Stimulated activated naive CD8-positive, alpha-beta T cell treated with anti-CD3 and anti-CD28 coated beads, Interleukin-15, Interleukin-2, amounts not matched to agents 100 ng/mL and 50 ng/mL, for 24 hours (primary cell): Measurements from ENCODE around the gene NSD1.
"Not testable (repeated sequence)": the region's sequence is repeated elsewhere in the genome, so short reads cannot be mapped to it uniquely, and the experiment has no call there.

ENCODE experiments used
- H3K27ac Mint-ChIP-seq: one replicate; pipeline ENCODE4 v1.8.0; 2021; ENCODE audit warnings: mild to moderate bottlenecking, mixed read lengths
- H3K27me3 Mint-ChIP-seq: one replicate; pipeline ENCODE4 v1.8.0; 2021; ENCODE audit warnings: mixed read lengths
- H3K36me3 Mint-ChIP-seq: one replicate; pipeline ENCODE4 v1.8.0; 2021; ENCODE audit warnings: low read depth, mixed read lengths
- H3K4me1 Mint-ChIP-seq: one replicate; pipeline ENCODE4 v1.8.0; 2021; ENCODE audit warnings: low read depth, mixed read lengths
- H3K4me3 Mint-ChIP-seq: one replicate; pipeline ENCODE4 v1.8.0; 2021; ENCODE audit warnings: mild to moderate bottlenecking, mixed read lengths
- H3K9me3 Mint-ChIP-seq: one replicate; pipeline ENCODE4 v1.8.0; 2021; ENCODE audit warnings: mixed read lengths

Gene NSD1

DNA sequence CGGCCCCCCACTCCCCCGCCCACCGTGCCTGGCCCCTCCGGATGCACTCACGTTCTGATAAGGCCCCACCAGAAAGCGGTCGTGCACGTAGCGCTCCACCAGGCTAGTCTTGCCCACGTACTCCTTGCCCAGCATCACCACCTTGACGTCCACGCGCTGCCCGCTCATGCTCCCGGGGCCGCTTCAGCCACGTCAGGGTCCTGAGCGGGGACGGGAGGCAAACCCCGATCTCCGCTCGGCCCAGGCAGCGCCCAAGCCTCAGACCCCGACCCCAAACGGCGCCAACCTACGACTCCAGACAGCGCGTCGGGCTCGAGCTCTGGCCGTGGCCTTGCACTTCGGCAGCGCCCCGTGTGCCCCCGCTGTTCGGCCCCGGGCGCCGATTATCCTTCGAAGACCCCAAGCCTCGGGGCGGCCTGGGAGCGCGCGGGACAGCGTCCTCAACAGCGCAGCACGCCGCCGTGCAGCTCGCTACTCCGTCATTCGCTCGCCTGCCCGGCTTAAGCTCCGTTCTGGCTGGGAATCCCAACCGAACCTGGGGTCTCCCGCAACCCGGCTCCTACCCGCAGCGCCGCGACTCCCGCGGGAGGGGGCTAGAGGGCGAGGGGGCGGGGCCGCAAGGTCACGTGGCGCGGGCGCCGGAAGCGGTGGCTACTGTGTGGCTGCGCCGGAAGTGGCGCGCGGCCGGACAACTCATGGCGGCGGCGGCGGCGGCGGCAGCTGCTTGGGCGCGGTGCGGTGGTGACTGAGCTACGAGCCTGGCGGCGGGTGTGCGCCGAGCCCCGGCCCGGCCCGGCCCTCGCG is 169.8 kb downstream of the NSD1 start, which contains the start of the genes PRELID1 and RAB24:
PRELID1 (plus strand) TSS at position 679 of the 804 bp plus-strand sequence. CDS start 187 bp downstream, outside the sequence.
RAB24 (minus strand) TSS at position 599 of the 804 bp plus-strand sequence; CDS start at position 168, 431 bp downstream.
- Mint-ChIP-seq H3K27me3 (no peaks in the 10 kb centered on the region), H3K9me3 (no peaks in the 10 kb centered on the region), H3K4me1 (peaks cover 70% of the 10 kb centered on the region), H3K27ac (peak within 1 kb of the TSS; percentile 94), H3K4me3 (peak within 1 kb of the TSS; percentile 97), H3K36me3 (peaks cover 49% of the 10 kb centered on the region)

DNA sequence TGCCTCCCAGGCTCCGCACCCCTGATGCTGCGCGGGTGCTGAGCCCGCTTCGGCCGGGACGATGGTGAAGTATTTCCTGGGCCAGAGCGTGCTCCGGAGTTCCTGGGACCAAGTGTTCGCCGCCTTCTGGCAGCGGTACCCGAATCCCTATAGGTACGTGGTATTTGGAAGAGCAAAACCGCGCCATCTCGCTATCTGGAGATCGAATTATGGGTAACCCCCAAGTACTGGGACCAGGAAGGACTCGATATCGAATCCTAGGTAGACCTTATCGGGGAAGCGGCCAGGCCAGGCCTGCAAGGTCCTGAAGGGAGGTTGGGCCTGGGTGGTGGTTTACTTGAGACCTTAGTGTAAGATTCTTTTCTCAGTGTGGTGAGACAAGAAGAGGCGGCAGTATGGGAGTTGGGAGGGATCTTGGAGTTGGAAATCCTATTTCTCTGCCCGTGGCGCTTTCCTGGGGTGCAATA is 170.4 kb downstream of the NSD1 start:
- no peaks in the 10 kb centered on the region for H3K9me3 Mint-ChIP-seq
- H3K4me1 Mint-ChIP-seq: peaks cover 67% of the 10 kb centered on the region
- peak overlapping the region; percentile 94 for H3K27ac Mint-ChIP-seq
- peaks cover 46% of the 10 kb centered on the region for H3K36me3 Mint-ChIP-seq
- peak overlapping the region; percentile 97 for H3K4me3 Mint-ChIP-seq
- no peaks in the 10 kb centered on the region for H3K27me3 Mint-ChIP-seq

DNA sequence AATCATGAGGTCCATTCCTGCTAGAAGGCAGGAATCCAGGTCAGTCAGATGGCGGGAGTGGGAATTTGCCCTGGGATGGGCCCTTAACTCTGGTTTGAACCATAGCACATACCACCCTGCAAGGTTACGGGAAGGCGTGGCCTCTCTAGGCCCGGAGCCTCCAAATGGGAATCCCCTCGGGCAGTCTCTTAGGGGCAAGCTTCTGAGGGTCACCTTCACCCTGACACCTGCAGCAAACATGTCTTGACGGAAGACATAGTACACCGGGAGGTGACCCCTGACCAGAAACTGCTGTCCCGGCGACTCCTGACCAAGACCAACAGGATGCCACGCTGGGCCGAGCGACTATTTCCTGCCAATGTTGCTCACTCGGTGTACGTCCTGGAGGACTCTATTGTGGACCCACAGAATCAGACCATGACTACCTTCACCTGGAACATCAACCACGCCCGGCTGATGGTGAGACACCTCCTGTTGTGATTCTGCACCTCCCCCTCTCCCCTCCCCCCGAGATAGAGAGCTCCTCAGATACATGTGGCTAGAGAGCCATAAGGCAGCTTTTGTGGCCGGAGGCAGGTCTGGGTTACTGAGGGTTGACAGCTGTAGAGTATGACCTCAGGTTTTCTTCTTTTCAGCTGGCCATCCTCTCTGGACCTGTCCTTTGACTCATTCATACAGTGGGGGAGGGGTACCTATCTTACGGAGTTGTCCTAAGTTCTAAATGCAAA is 171.0 kb downstream of the NSD1 start:
- Mint-ChIP-seq H3K4me1 (peaks cover 63% of the 10 kb centered on the region), H3K27ac (peak overlapping the region; percentile 94), H3K4me3 (peak overlapping the region; percentile 97), H3K9me3 (no peaks in the 10 kb centered on the region), H3K27me3 (no peaks in the 10 kb centered on the region), H3K36me3 (peaks cover 46% of the 10 kb centered on the region)

DNA sequence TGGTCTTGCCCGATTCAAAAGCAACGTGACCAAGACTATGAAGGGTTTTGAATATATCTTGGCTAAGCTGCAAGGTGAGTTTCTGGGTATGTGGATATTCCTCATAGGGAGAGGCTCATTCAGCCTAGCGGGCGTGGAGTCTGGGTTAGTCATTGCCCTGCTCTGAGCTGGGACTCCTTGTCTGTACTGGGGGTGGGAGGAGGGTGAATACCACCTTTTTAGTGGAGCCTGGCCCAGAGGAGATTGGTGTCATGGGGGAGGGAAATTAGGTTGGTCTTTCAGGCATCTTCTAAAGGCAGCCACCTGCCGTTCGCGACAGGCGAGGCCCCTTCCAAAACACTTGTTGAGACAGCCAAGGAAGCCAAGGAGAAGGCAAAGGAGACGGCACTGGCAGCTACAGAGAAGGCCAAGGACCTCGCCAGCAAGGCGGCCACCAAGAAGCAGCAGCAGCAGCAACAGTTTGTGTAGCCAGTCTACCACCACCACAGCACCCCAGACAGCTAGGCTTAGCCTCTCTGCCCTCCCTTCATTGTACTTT is 172.6 kb downstream of the NSD1 start:
- H3K27me3 Mint-ChIP-seq, H3K9me3 Mint-ChIP-seq: not testable (repeated sequence)
- peak overlapping the region; percentile 18 for H3K27ac Mint-ChIP-seq
- H3K4me3 Mint-ChIP-seq: peak overlapping the region; percentile 97
- peaks cover 40% of the 10 kb centered on the region for H3K36me3 Mint-ChIP-seq
- H3K4me1 Mint-ChIP-seq: peaks cover 58% of the 10 kb centered on the region

- peaks cover 39% of the 10 kb centered on the region for H3K36me3 Mint-ChIP-seq
- no peaks in the 10 kb centered on the region for H3K9me3 Mint-ChIP-seq
- no peaks in the 10 kb centered on the region for H3K27me3 Mint-ChIP-seq
- H3K4me3 Mint-ChIP-seq: peak overlapping the region; percentile 30
- H3K4me1 Mint-ChIP-seq: peaks cover 55% of the 10 kb centered on the region
- H3K27ac Mint-ChIP-seq: peak overlapping the region; percentile 63
Measured at GRCh38 chr5:177306674-177307543, 173.3 kb downstream of the NSD1 start.

- Mint-ChIP-seq H3K27ac (no peak overlapping the region), H3K4me1 (peaks cover 51% of the 10 kb centered on the region)
Measured at GRCh38 chr5:177307544-177308363, 174.2 kb downstream of the NSD1 start.

GRCh38 chr5:177308740-177309139 is 175.2 kb downstream of the NSD1 start:
- peaks cover 55% of the 10 kb centered on the region for H3K4me1 Mint-ChIP-seq
- H3K27me3 Mint-ChIP-seq: no peaks in the 10 kb centered on the region
- peaks cover 33% of the 10 kb centered on the region for H3K36me3 Mint-ChIP-seq
- H3K27ac Mint-ChIP-seq: no peak overlapping the region
- H3K4me3 Mint-ChIP-seq: no peak overlapping the region
- no peaks in the 10 kb centered on the region for H3K9me3 Mint-ChIP-seq

More at GRCh38 chr5:177307544-177308363, 174.2 kb downstream of the NSD1 start:
- H3K9me3 Mint-ChIP-seq: no peaks in the 10 kb centered on the region
- H3K27me3 Mint-ChIP-seq: no peaks in the 10 kb centered on the region
- H3K4me3 Mint-ChIP-seq: no peak overlapping the region
- peaks cover 33% of the 10 kb centered on the region for H3K36me3 Mint-ChIP-seq

GRCh38 chr5:177309351-177310191 is 176.0 kb downstream of the NSD1 start:
- peak overlapping the region; percentile 43 for H3K4me3 Mint-ChIP-seq
- peaks cover 49% of the 10 kb centered on the region for H3K4me1 Mint-ChIP-seq
- H3K27me3 Mint-ChIP-seq: no peaks in the 10 kb centered on the region
- no peak overlapping the region for H3K27ac Mint-ChIP-seq
- no peaks in the 10 kb centered on the region for H3K9me3 Mint-ChIP-seq
- peaks cover 26% of the 10 kb centered on the region for H3K36me3 Mint-ChIP-seq

DNA sequence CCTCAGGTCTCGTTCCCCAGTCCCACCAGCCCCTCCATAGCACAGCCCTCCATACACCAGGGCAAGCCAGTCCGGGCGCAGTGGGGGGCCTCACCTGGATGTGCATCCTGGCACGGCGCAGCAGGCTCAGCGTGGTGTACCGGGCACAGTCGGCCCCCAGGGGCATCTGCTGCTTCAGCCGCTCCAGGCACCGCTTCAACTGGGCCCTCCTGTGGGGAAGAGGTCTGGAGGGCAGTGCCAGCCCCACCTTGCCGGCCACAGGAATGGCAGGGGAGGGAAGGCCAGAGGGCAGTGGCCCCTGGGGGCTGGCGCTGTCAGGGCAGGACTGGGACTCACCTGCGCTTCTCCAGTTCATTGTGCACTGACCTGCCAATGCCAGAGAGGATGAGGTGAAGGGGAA is 176.8 kb downstream of the NSD1 start:
- Mint-ChIP-seq H3K27me3 (no peaks in the 10 kb centered on the region), H3K27ac (no peak overlapping the region), H3K4me3 (peak overlapping the region; percentile 89), H3K4me1 (peaks cover 42% of the 10 kb centered on the region), H3K9me3 (no peaks in the 10 kb centered on the region), H3K36me3 (peaks cover 18% of the 10 kb centered on the region)

GRCh38 chr5:177310757-177311391 is 177.3 kb downstream of the NSD1 start:
- Mint-ChIP-seq H3K27ac (peak overlapping the region; percentile 83), H3K4me3 (peak overlapping the region; percentile 89), H3K4me1 (peaks cover 36% of the 10 kb centered on the region), H3K36me3 (peaks cover 13% of the 10 kb centered on the region), H3K27me3 (no peaks in the 10 kb centered on the region), H3K9me3 (no peaks in the 10 kb centered on the region)

- H3K4me3 Mint-ChIP-seq: peak overlapping the region; percentile 89
- H3K27me3 Mint-ChIP-seq: no peaks in the 10 kb centered on the region
- H3K36me3 Mint-ChIP-seq: peaks cover 11% of the 10 kb centered on the region
- H3K9me3 Mint-ChIP-seq: no peaks in the 10 kb centered on the region
- H3K4me1 Mint-ChIP-seq: peaks cover 35% of the 10 kb centered on the region
- H3K27ac Mint-ChIP-seq: no peak overlapping the region
Measured at GRCh38 chr5:177311392-177311722, 177.8 kb downstream of the NSD1 start.

GRCh38 chr5:177311723-177312648 is 178.4 kb downstream of the NSD1 start, which contains the start of gene MXD3:
Gene MXD3, minus strand, starts transcription at chr5:177311898. Its CDS starts 68 bp downstream, at chr5:177311830.
- H3K9me3 Mint-ChIP-seq: no peaks in the 10 kb centered on the region
- H3K4me3 Mint-ChIP-seq: peak within 1 kb of the TSS; percentile 89
- H3K4me1 Mint-ChIP-seq: peaks cover 30% of the 10 kb centered on the region
- peaks cover 5% of the 10 kb centered on the region for H3K36me3 Mint-ChIP-seq
- no peaks in the 10 kb centered on the region for H3K27me3 Mint-ChIP-seq
- peak within 1 kb of the TSS; percentile 89 for H3K27ac Mint-ChIP-seq
